GM18511 (cell line): Measurements from ENCODE around the gene ANKRD50.

ENCODE experiments used
- ATAC-seq: cut with Tn5 transposase; IDR thresholded peaks from one replicate; pipeline ENCODE4 v1.9.1; 2021; ENCODE audit warnings: mild to moderate bottlenecking, moderate library complexity; ENCODE audit not compliant: unreplicated experiment

Gene ANKRD50

DNA sequence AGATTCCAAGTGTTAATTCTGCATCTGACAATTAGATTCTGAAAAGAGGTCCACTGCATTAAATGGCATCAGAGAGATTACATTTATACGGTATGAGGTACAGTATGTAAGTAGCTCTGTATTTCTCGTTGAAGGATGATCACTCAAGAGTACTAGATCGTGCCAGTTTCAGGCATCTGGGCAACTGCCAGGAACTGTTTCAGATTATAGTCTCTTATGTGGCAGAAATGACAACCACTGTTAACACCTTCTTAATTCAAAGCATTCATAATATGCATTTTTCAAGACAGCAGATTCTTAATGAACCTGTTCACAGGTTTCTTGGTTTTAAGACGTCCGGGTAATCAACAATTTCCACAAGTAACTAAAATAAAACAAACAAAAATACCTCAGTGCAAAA lies 1.6 kb downstream of the ANKRD50 start:
- ATAC-seq, result no peak

GRCh38 chr4:124710015-124710741 lies 2.4 kb downstream of the ANKRD50 start:
- no peak for ATAC-seq

DNA sequence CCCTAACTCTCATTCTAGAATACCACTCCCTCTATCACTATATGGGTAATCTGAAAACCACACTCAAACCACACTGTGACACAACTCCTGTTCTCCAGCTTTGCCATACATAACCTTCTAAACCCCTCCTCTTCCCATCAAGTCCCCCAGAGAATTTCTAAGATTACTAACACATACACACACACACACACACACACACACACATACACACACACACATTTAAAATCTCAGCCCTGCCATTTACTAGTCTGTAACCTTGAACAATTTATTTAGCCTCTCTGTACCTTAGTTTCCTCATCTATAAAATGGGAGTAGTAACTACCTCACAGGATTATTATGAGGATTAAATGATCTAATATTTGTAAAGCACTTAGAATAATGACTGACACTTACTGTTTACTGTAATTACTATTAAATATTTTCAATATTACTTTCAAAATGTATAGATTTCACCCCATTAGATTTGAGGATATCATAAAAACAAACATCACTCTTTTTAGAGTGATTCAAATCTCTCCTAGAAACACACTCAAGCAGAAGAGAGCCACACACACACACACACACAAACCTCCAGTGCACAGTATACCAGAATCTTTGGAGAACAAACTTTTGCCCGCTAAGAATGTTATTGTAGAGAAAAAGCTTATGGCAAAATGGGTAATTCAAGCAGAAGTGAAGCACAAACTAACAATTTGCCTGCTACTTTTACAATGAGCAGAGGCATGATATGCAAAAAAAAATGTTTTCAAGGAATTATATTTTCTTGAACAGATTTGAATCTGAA lies 3.8 kb downstream of the ANKRD50 start:
- no peak for ATAC-seq

GRCh38 chr4:124705393-124705792 lies 7.1 kb downstream of the ANKRD50 start:
- ATAC-seq, result no peak

DNA sequence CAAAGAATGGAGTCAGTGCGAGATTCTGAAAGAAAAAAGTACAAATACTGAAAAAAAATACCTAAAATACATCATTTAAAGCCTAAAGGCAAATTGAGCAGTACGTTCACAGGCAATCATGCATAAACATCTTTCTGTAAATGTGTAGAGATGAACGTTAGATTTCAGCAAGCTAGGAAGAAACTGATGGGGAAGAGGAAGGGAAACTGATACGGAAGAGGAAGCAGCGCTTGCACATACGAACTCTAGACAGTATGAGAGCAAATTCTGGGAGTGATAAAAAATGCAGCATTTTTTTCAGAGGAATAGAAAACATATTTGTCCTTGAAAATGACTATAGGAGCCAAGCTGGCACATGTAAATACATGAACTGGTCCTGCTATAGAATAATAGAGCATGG lies 9.4 kb downstream of the ANKRD50 start:
- ATAC-seq, result peak; percentile 60

GRCh38 chr4:124697441-124697840 lies 15.1 kb downstream of the ANKRD50 start:
- ATAC-seq, result no peak

DNA sequence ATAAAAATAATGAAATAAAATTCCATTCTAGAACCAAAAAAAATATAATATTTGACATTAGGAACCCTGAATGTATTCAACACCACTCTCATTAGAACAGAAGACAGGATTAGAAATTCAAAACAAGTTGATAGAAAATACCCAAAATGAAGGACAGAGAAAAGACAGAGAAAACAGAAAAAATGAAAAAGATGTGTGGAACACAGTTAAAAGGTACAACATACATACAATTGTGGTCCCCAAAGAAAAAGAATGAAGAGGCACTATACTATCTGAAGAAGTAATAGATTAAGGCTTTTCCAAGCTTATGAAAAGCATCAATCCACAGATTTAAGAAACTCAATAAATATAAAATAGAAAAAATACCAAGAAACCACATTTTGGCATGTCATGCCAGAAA lies 16.4 kb downstream of the ANKRD50 start:
- ATAC-seq, result no peak

DNA sequence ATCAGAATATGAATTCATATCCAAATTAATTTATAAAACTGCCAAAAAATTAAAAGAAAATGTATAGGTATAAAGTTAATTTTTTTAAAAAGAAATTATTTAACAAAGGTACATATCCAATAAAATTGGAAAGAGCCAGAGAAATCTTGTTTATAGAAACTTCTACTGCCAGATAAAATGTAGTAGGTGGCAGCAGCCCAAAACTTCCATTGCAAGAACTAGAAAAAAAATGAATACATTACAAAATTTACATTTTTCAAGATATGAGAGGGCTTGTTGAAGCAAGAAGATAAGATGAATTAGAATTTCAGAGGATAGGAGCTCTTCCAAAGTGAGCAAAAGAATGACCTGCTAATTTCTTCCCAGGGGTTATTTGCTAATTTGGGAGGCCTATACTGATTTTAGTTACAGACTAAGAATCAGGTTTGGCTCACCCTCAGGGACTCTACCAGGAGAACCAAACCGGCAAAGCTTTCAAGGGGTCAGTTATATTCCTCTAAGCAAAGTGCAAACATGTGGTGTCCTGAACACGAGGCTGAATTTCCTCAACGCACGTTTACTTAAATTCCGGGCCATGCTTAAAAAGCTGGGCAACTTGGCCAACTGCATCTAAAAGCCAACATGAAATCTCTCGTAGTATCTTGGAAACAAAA lies 17.5 kb downstream of the ANKRD50 start:
- no peak for ATAC-seq

DNA sequence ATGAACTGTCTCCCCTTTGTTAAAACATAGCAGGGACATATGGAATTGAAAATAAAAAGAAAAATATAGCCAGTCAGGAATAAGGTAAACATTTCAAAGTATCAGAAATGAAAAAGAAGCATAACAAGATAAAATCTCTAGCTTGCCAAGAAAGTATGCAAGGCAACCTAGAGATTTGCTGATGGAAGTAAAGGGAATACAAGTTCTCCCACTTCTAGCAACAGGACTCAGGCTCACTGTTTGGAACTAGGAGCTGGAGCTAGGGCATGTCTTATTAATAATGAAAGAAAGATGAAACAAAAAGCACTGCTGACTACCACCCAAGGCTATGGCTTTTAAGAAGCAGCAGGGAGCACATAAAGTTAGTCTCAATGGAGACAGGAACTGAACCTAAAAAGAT lies 18.2 kb downstream of the ANKRD50 start:
- no peak for ATAC-seq

GRCh38 chr4:124691801-124692200 lies 20.7 kb downstream of the ANKRD50 start:
- no peak for ATAC-seq

GRCh38 chr4:124686279-124686678 lies 26.3 kb downstream of the ANKRD50 start:
- no peak for ATAC-seq

GRCh38 chr4:124685851-124686250 lies 26.7 kb downstream of the ANKRD50 start:
- ATAC-seq, result no peak

DNA sequence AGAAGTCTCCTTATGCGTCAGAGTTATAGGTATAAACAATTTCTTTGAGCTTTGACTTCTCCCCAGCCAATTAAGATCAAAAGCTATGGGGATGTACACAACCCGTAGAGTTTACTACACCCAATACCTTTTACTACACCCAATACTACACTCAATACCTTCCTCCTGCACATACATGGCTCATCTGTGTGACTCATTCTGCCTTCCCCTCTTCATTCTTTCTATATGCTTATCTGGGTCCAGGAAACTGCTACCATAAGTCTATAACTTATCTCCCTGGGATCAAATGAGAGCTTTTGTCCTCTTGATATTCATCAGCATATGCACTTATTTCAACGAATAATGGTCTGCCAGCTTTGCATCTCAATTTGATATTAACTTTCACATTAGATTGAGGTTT lies 28.2 kb downstream of the ANKRD50 start:
- no peak for ATAC-seq

- ATAC-seq, result no peak
These were observed 30.1 kb downstream of the ANKRD50 start for GRCh38 chr4:124682384-124682783.

DNA sequence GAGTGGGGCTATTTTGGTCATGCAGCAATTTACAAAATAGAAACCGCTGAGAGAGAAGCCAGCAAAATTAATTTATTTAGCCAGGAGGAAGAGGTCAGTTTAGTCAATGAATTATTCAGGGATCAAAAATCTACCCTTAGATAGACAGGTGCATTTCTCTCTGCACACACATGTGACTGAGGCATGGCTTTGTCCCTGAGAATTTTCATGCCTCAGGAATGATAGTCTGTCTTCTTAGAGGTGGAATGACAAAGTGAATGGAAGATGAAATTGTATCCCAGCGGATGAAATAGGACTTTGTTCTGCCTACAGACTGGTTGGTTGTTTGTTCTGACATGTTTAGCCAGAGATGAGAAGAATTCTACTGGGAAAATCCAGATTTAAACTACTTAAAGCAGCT lies 46.0 kb downstream of the ANKRD50 start:
- no peak for ATAC-seq

DNA sequence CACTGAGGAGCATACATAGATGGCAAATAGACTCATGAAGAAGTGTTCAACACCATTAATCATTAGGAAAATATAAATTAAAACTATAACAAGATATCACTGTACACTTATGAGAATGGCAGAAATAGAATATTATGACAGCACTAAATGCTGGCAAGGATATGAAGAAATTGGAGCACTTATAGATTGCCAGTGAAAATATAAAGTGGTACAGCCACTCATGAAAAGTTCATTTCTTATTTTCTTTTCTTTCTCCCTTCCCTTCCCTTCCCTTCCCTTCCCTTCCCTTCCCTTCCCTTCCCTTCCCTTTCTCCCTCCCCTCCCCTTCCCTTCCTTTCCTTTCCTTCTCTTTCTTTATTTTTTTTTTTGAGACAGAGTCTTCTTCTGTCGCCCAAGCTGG lies 53.7 kb downstream of the ANKRD50 start:
- no peak for ATAC-seq

- ATAC-seq, result no peak
These were observed 61.9 kb downstream of the ANKRD50 start for GRCh38 chr4:124650614-124651013.

DNA sequence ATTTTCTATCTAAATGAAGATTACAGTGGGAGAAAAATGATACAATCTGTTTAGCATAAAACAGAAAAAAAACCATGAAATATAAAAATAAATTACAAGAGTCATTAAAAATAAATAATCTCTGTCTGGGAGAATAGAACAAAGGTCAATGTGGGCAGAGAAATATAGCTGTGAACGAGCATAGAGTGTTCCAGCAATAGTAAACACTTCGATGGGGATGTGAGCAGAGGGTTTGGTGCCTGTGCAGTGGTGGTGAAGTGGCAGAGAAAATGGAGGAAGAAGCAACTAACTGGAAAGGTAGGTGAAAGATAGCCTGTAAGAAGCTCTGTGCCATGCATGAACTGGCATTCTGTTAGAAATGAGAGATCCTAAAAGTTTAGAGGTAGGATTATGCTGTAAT lies 64.9 kb downstream of the ANKRD50 start:
- no peak for ATAC-seq

DNA sequence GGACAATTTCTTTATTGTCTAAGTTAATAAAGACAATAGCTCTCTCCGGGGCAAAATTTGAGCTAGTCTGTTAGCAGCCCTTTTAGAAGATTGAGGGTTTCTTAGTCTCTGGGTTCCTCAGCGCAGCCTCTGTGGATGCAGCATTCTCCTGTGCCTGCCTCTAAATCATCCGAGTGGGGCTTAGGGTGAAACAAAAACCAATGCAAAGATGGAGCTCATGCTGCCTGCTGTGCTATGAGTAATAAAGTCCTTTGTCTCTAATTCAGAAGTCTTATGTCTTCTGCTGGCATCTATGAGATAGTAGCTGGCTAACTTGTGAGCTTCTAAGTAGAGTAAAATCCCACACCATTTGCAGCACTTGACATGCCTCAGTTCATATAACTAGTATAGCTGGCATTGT lies 67.9 kb downstream of the ANKRD50 start:
- no peak for ATAC-seq

DNA sequence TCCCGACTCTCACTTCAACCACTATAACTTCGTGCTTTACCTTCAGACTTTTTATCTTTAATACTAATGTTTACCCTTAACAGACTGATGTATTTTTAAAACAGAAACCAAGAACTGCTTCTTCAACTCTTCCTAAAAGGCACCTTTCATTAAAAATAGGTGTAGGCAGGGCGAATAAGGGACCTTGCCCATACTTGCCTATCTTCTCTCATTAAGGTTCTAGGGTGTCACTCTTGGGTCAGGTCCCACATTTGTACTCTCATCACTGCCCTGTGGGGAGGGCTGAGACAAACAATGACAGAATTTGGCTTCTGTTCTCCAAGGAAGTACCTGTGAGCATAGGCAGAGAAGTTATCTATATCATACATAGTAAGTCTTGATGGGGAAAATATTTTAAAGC lies 69.7 kb downstream of the ANKRD50 start:
- ATAC-seq, result no peak

GRCh38 chr4:124641715-124642381 lies 70.7 kb downstream of the ANKRD50 start:
- ATAC-seq, result peak; percentile 75
